Heart right ventricle (tissue), 16 donors: Measurements from ENCODE around the gene RTL5. TPM values are rescaled to one million over a fixed set of nuclear protein-coding genes. Genes with fewer than 3 reads are reported as not detected.
A peak's percentile ranks its signal among the peaks of the same experiment; 100 is the strongest.

ENCODE experiments used
- ATAC-seq, 8 donors: fragments of 200-7000 bp; cut with Tn5 transposase; one replicate each; pipeline ENCODE4 v1.9.1; 2020; ENCODE audit warnings: mild to moderate bottlenecking in 8 of 8, moderate library complexity in 8 of 8, moderate number of reproducible peaks in 1 of 8
- DNase-seq, 2 donors: peaks; one replicate each; pipeline ENCODE4 v3.0.0-alpha.2; 2020
- H3K27ac ChIP-seq, 10 donors: fragments of 200-600 bp; sonication (generic) in 2 of 10; one replicate each; pipeline versions ENCODE4 v1.5.0 to v1.8.0; 2020 to 2022; ENCODE audit warnings: mild to moderate bottlenecking in 3 of 10
- H3K27me3 ChIP-seq, 7 donors: fragments of 200-600 bp; one replicate each; pipeline ENCODE4 v1.8.0; 2021 to 2022; ENCODE audit warnings: mild to moderate bottlenecking in 2 of 7
- H3K36me3 ChIP-seq, 9 donors: fragments of 200-600 bp; sonication (generic) in 1 of 9; one replicate each; pipeline versions ENCODE4 v1.5.0 to v1.8.0; 2020 to 2022; ENCODE audit warnings: mild to moderate bottlenecking in 2 of 9
- H3K4me1 ChIP-seq, 9 donors: fragments of 200-600 bp; sonication (generic) in 1 of 9; one replicate each; pipeline versions ENCODE4 v1.5.0 to v1.8.0; 2020 to 2022; ENCODE audit warnings: mild to moderate bottlenecking in 4 of 9
- H3K4me3 ChIP-seq, 10 donors: fragments of 200-600 bp; sonication (generic) in 2 of 10; one replicate each; pipeline versions ENCODE4 v1.5.0 to v1.8.0; 2020 to 2022; ENCODE audit warnings: mild to moderate bottlenecking in 7 of 10, moderate library complexity in 2 of 10
- H3K9me3 ChIP-seq, 11 donors: fragments of 200-600 bp in 10 of 11; sonication (generic) in 2 of 11; one replicate each; pipeline versions ENCODE4 v1.5.0 to v1.8.0; 2013 to 2022; ENCODE audit warnings: mild to moderate bottlenecking in 2 of 11, control low read depth in 1 of 11, moderate library complexity in 1 of 11
- WGBS, 2 donors: extraction: QIAGEN DNeasy Blood & Tissue Kit; methylation state at CpG; one replicate each; pipeline ENCODE4 v1.1.7; 2013; ENCODE audit warnings: inconsistent platforms in 1 of 2; 5-methylcytosine and 5-hydroxymethylcytosine counted together
- intact Hi-C, 10 donors: fragments of 100-400 bp; cut with DNase I; formaldehyde crosslinking; loops; one replicate each; pipeline versions ENCODE4 v1.11.1 to v1.14.2; 2022
- polyA plus RNA-seq, 2 donors: library from polyadenylated mRNA; stranded (reverse); fragments of 200-250 nt; gene quantifications; one replicate each; pipeline ENCODE4 v1.2.3, GENCODE V29; 2013
- total RNA-seq, 10 donors: library from RNA; stranded (reverse); fragmentation: NEBNext Ultra II Directional in 3 of 10; extraction: Animal tissue kit (Norgen Biotek cat#: 25700) in 3 of 10; gene quantifications; one replicate each; pipeline versions ENCODE4 v1.2.1 to v1.2.4, GENCODE V29; 2021 to 2023
- TF ChIP-seq, protein P1 (sequence below), 9 donors: fragments of 200-600 bp; sonication (generic) in 2 of 9; IDR thresholded peaks; one replicate each; pipeline versions ENCODE4 v1.5.0 to v1.8.0; 2021 to 2022; ENCODE audit warnings: antibody characterized with exemption in 9 of 9, mild to moderate bottlenecking in 5 of 9, moderate library complexity in 1 of 9
- donor health status: Arrhythmogenic right ventricular cardiomyopathy.
- donor health status: ischemic (EF 13 %, LVEDD 7.1; RV severe dilation, severe dysfunction).
- donor health status: healthy with polysubstance abuse.
- donor health status: DM: no; HTN: yes; CAD: no.
- donor health status: DM: no; HTN: no; CAD: no.
- donor health status: ischemic (EF 25% LVEDD 6.9; RV normal size, moderate dysfunction).
- donor health status: ischemic (EF 25% LVEDD 5.7; RV mildly dilated, moderate dysfunction).
- donor health status: healthy.
- donor health status: DM: yes; HTN: yes; CAD: no.
- donor health status: Ischemic cardiomyopathy.
- donor health status: ischemic (EF 35%, LVEDD 5.7; RV mildly dilated, moderate dysfunction).
- donor health status: nonischemic (EF 11% LVEDD 7.7; RV severe dilation, severe dysfunction).
- donor health status: DM: yes; HTN: yes; CAD: no.
- donor health status: PGD.
- donor health status: ischemic (EF 29% LVEDD 5.4; RV normal size, mild dysfunction).
- donor health status: nonischemic (EF 23%, LVEDD 6.1; RV moderate dilation, normal function).

Gene RTL5
- total and polyA plus RNA-seq, 12 donors = 1.1 to 5.4 (median 2.6) TPM

DNA sequence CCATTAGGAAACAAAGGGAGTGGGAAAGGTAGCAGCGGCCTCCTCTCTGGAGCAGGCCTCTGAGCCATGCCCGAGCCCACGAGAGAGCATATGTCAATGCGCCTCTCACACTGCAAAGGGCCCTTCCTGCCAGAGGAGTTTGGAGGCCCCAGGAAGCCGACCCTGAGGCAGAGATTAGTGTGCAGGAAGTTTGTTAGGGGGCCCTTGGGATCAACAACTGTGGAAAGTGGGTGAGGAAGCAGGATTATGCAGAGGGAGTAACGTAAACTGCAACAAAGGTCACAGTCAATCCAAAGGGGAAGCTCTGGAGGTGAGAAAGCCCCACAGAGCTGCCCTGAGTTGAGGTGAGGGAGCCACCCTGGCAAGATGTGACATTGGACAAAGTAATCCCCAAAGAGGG lies 17.4 kb downstream of the RTL5 start:
- H3K27me3 ChIP-seq = peaks cover 0 to 66% (median 0%) of the 10 kb centered on the region in 7 donors
- peak overlapping the region in 2 of 10 donors; percentile 28 to 35 for H3K27ac ChIP-seq
- intact Hi-C loops = no loop called here
- DNase-seq (no peak), ATAC-seq (no peak)
- H3K4me1 ChIP-seq = peaks cover 0 to 19% (median 5%) of the 10 kb centered on the region in 9 donors
- WGBS, 2 donors = 48 to 59% methylated on average over 6 of the region's 6 CpGs
- TF ChIP-seq, protein P1, sequence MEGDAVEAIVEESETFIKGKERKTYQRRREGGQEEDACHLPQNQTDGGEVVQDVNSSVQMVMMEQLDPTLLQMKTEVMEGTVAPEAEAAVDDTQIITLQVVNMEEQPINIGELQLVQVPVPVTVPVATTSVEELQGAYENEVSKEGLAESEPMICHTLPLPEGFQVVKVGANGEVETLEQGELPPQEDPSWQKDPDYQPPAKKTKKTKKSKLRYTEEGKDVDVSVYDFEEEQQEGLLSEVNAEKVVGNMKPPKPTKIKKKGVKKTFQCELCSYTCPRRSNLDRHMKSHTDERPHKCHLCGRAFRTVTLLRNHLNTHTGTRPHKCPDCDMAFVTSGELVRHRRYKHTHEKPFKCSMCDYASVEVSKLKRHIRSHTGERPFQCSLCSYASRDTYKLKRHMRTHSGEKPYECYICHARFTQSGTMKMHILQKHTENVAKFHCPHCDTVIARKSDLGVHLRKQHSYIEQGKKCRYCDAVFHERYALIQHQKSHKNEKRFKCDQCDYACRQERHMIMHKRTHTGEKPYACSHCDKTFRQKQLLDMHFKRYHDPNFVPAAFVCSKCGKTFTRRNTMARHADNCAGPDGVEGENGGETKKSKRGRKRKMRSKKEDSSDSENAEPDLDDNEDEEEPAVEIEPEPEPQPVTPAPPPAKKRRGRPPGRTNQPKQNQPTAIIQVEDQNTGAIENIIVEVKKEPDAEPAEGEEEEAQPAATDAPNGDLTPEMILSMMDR (IDR thresholded peaks at IDR 0.05) = no peak
- H3K4me3 ChIP-seq = no peak overlapping the region
- H3K36me3 ChIP-seq = no peaks in the 10 kb centered on the region
- no peaks in the 10 kb centered on the region for H3K9me3 ChIP-seq

DNA sequence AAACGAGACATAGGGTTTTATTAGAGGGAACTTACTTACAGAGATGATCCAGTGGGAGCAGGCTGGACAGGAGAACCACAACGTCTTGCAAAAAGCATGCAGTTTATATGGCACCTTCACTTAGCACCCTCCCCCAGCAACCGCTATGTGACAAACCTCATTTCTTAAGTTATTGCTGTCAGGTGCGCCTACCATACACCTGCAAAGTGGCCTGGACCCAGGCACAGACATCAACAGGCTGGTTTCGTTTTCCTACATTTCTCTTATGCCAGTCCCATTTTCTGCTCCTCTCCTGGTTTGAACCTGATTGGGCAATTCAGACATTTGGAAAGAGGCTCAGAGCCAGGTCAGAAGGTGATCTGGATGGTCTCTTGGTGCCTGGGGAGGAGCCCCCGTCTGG lies 18.3 kb downstream of the RTL5 start:
- DNase-seq (no peak), ATAC-seq (no peak)
- whole genome bisulfite sequencing, 2 donors = 93 to 94% methylated on average over 6 of the region's 6 CpGs
- no peak overlapping the region for H3K27ac ChIP-seq
- intact Hi-C loops = no loop called here
- H3K36me3 ChIP-seq = no peaks in the 10 kb centered on the region
- TF ChIP-seq, protein P1 (IDR thresholded peaks at IDR 0.05) = no peak
- H3K4me1 ChIP-seq = peaks cover 0 to 19% (median 5%) of the 10 kb centered on the region in 9 donors
- H3K4me3 ChIP-seq = no peak overlapping the region
- H3K9me3 ChIP-seq = no peaks in the 10 kb centered on the region
- peaks cover 0 to 70% (median 0%) of the 10 kb centered on the region in 7 donors for H3K27me3 ChIP-seq

DNA sequence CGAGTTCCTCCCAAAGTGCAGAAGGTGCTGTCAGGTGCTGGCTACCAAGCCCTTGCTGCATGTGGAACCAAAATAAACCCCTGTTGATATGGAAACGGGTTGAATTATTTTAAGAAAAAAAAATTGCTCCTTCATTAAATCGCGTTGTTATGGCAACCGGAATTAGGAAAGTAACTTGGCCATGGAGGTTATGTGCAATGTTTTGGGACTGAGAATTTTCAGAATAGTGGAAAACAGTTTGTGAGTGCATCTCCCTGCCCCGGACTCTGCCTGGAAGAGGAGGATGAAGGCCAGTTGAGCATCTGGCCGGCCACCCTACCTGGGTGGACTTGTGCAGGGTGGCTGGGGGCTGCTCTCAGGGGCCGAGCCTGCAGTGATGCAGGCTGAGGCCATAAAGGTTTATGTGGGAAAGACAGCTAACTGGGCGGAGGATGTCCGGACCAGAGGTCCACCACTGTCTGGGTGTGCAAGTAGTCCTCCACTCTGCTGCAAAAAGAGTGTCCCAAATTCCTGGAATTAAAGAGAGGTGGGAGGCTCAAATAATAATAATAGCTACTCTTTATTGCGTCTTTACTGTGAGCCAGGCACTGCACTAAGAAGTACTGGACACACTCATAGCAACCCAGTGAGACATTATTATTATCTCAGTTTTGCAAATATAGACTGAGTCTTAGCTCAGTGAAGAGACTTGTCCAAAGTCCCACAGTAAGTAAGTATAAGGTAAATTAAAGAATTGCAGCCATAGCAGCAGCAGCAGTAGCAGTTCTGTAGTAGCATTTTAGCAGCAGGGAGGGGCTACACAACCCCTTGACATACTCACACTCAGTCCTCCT lies 20.6 kb downstream of the RTL5 start:
- 88 to 93% methylated on average over 11 of the region's 11 CpGs for WGBS, 2 donors
- peaks cover 0 to 73% (median 0%) of the 10 kb centered on the region in 7 donors for H3K27me3 ChIP-seq
- peaks cover 0 to 22% (median 5%) of the 10 kb centered on the region in 9 donors for H3K4me1 ChIP-seq
- H3K36me3 ChIP-seq = no peaks in the 10 kb centered on the region
- TF ChIP-seq, protein P1 (IDR thresholded peaks at IDR 0.05) = no peak
- H3K27ac ChIP-seq = no peak overlapping the region
- no peak for ATAC-seq
- H3K4me3 ChIP-seq = no peak overlapping the region
- no peak for DNase-seq
- H3K9me3 ChIP-seq = no peaks in the 10 kb centered on the region
- intact Hi-C loops = no loop called here

DNA sequence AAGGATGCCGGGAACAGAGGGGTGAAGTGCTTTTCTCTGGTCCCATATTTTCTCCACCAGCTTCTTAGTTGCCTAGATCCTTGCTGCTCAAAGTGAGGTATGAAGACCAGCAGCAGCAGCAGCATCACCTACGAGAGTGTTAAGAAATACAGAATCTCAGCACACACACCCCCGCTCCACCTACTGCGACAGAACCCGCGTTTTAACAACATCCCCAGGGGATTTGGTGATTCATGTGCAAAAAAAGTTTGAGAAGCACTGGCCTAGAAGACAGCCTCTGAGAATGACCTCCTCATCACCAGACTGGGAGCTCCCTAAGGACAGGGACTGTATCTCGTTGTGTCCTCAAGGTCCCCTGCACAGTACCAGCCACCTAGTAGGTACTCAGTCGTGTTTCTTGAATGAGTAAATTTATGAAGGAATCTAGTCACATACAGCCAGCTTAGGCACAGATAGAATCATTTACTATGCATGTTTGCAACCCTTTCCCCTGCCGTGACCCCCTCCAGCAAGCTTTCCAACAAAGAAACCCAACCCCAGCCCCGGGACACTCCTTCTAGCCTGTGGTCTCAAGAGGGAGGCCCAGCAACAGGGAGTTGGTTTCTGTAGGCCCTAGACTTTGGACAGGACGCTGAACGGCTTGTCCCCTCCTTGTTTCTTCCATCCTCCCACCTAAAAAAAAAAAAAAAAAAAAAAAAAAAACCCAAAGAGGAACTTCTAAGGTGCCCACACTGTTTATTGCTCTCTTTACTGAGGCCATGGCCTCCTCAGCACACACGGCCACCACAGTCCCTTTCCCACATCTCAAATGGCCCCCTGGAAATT lies 21.5 kb downstream of the RTL5 start:
- intact Hi-C loops = no loop called here
- TF ChIP-seq, protein P1 (IDR thresholded peaks at IDR 0.05) = no peak
- 73 to 77% methylated on average over 13 of the region's 13 CpGs for WGBS, 2 donors
- Histone ChIP-seq H3K36me3 (no peaks in the 10 kb centered on the region), H3K27me3 (peaks cover 0 to 70% (median 0%) of the 10 kb centered on the region in 7 donors), H3K4me1 (peaks cover 0 to 22% (median 5%) of the 10 kb centered on the region in 9 donors), H3K27ac (no peak overlapping the region), H3K9me3 (no peaks in the 10 kb centered on the region), H3K4me3 (no peak overlapping the region)
- ATAC-seq = no peak
- no peak for DNase-seq
